ENCODE measurements around the gene RASA3. TPM values are rescaled to one million over a fixed set of nuclear protein-coding genes. Genes with fewer than 3 reads are reported as not detected.

The RASA3 gene
- total and polyA plus RNA-seq, 2 of the 8 experiments (the other 6 are each of a cell fraction or from before 2014, with no cell fraction given), result 7.5 to 21.9 TPM

GRCh38 chr13:113997845-113998751 lies 134.3 kb downstream of the RASA3 start (continued):
- TF ChIP-seq CHD7 (IDR thresholded peaks at IDR 0.05; ENCODE audit: insufficient replicate concordance, low read length) (no peak), MAFK (IDR thresholded peaks at IDR 0.05; ENCODE audit: low read depth, low read length) (no peak), CBX8 (IDR thresholded peaks at IDR 0.05; ENCODE audit: borderline replicate concordance, low read depth, low read length) (no peak), EP300 (IDR thresholded peaks at IDR 0.05; ENCODE audit: borderline replicate concordance in 1 of 2, low read depth in 2 of 2, low read length in 2 of 2) (no peak), KDM1A (IDR thresholded peaks at IDR 0.05; ENCODE audit: borderline replicate concordance, low read length) (no peak), POLR2AphosphoS5 (IDR thresholded peaks at IDR 0.05; ENCODE audit: low read depth, low read length) (no peak), BACH1 (IDR thresholded peaks at IDR 0.05; ENCODE audit: low read length) (no peak)
